Endodermal cell (in vitro differentiated cells): ENCODE data around the gene MAP2K7. TPM values are rescaled to one million over a fixed set of nuclear protein-coding genes. Genes with fewer than 3 reads are reported as not detected.

Source experiments
- DNase-seq: peaks from one replicate; pipeline ENCODE4 v3.0.0-alpha.2; 2017
- H3K27ac ChIP-seq: 2 replicates; pipeline ENCODE4 v1.5.1; 2013; ENCODE audit warnings: mild to moderate bottlenecking, low read depth, low read length, moderate library complexity
- H3K27me3 ChIP-seq: 2 replicates; pipeline ENCODE4 v1.6.1; 2013; ENCODE audit warnings: mild to moderate bottlenecking, low read length, moderate library complexity; ENCODE audit not compliant: insufficient read depth, control insufficient read depth, poor library complexity, severe bottlenecking
- H3K36me3 ChIP-seq: 2 replicates; pipeline ENCODE4 v1.7.0; 2013; ENCODE audit warnings: mild to moderate bottlenecking, low read length, moderate library complexity; ENCODE audit not compliant: control insufficient read depth, insufficient read depth
- H3K4me1 ChIP-seq: one replicate; pipeline ENCODE4 v1.7.0; 2013; ENCODE audit warnings: low read length; ENCODE audit not compliant: control insufficient read depth, insufficient read depth
- H3K4me3 ChIP-seq: 2 replicates; pipeline ENCODE4 v1.5.1; 2013; ENCODE audit warnings: mild to moderate bottlenecking, low read length, moderate library complexity
- H3K9ac ChIP-seq: 2 replicates; pipeline ENCODE4 v1.6.1; 2013; ENCODE audit warnings: mild to moderate bottlenecking, low read length, moderate library complexity; ENCODE audit not compliant: poor library complexity, severe bottlenecking; ENCODE audit errors: extremely low read depth
- H3K9me3 ChIP-seq: 2 replicates; pipeline ENCODE4 v1.6.1; 2013; ENCODE audit warnings: mild to moderate bottlenecking, low read length, moderate library complexity; ENCODE audit not compliant: control insufficient read depth
- H3K27ac Mint-ChIP-seq: 2 replicates; pipeline ENCODE4 v1.8.0; 2020; ENCODE audit warnings: mixed read lengths
- H3K27me3 Mint-ChIP-seq: 2 replicates; pipeline ENCODE4 v1.8.0; 2021; ENCODE audit warnings: mild to moderate bottlenecking, mixed read lengths; ENCODE audit not compliant: insufficient read depth
- H3K36me3 Mint-ChIP-seq: 2 replicates; pipeline ENCODE4 v1.8.0; 2020; ENCODE audit warnings: low read depth, mixed read lengths
- H3K4me1 Mint-ChIP-seq: 2 replicates; pipeline ENCODE4 v1.8.0; 2020; ENCODE audit warnings: mixed read lengths
- H3K4me3 Mint-ChIP-seq: 2 replicates; pipeline ENCODE4 v1.8.0; 2020; ENCODE audit warnings: mild to moderate bottlenecking, moderate library complexity, mixed read lengths
- H3K9me3 Mint-ChIP-seq: 2 replicates; pipeline ENCODE4 v1.8.0; 2020; ENCODE audit warnings: mild to moderate bottlenecking, mixed read lengths
- CTCF ChIP-seq: fragments of 200-600 bp; sonication (generic); conservative IDR thresholded peaks from 2 replicates; pipeline ENCODE4 v1.5.0; 2021; ENCODE audit warnings: antibody characterized with exemption, mild to moderate bottlenecking
- WGBS, 2 experiments: methylation state at CpG; one replicate each; pipeline versions ENCODE4 v1.1.5 to v1.1.7; 2013; ENCODE audit warnings: missing lambda C conversion rate in 2 of 2, mixed read lengths in 1 of 2; ENCODE audit not compliant: insufficient coverage in 1 of 2, insufficient read length in 1 of 2; 5-methylcytosine and 5-hydroxymethylcytosine counted together
- total RNA-seq, 2 donors: library from RNA; stranded (reverse); fragmentation: NEBNext Ultra II Directional in 1 of 2; extraction: Animal tissue kit (Norgen Biotek cat#: 25700) in 1 of 2; gene quantifications; 2 replicates in 1 of 2; 3 replicates in 1 of 2; pipeline ENCODE4 v1.2.1, GENCODE V29; 2021

Gene MAP2K7
- total RNA-seq, 2 donors from 2014 or later: 33.4 to 40.0 TPM

GRCh38 chr19:7934766-7935165, 31.1 kb downstream of the MAP2K7 start:
- Mint-ChIP-seq H3K4me1 (no peaks in the 10 kb centered on the region), H3K27me3 (no peaks in the 10 kb centered on the region), H3K27ac (peak overlapping the region; percentile 48), H3K4me3 (no peak overlapping the region), H3K9me3 (no peaks in the 10 kb centered on the region), H3K36me3 (peaks cover 35% of the 10 kb centered on the region)
- Histone ChIP-seq H3K27me3 (no peaks in the 10 kb centered on the region), H3K9ac (no peak overlapping the region), H3K4me3 (no peak overlapping the region), H3K36me3 (peaks cover 70% of the 10 kb centered on the region), H3K27ac (no peak overlapping the region), H3K9me3 (no peaks in the 10 kb centered on the region), H3K4me1 (no peaks in the 10 kb centered on the region)
- no peak for DNase-seq
- no peak for TF ChIP-seq CTCF
- WGBS, 2 experiments: 94 to 96% methylated on average over 15 to 21 of the region's 21 CpGs

- no peaks in the 10 kb centered on the region for H3K27me3 Mint-ChIP-seq
- no peaks in the 10 kb centered on the region for H3K9me3 Mint-ChIP-seq
- no peak overlapping the region for H3K4me3 Mint-ChIP-seq
- peaks cover 20% of the 10 kb centered on the region for H3K36me3 Mint-ChIP-seq
- Histone ChIP-seq H3K9me3 (no peaks in the 10 kb centered on the region), H3K9ac (no peak overlapping the region), H3K36me3 (peaks cover 32% of the 10 kb centered on the region), H3K27ac (no peak overlapping the region), H3K4me1 (no peaks in the 10 kb centered on the region), H3K27me3 (no peaks in the 10 kb centered on the region), H3K4me3 (no peak overlapping the region)
- DNase-seq: no peak
- peaks cover 3% of the 10 kb centered on the region for H3K4me1 Mint-ChIP-seq
- WGBS, 2 experiments: 91 to 96% methylated on average over 3 to 13 of the region's 13 CpGs
- TF ChIP-seq CTCF: no peak
- no peak overlapping the region for H3K27ac Mint-ChIP-seq
Measured at GRCh38 chr19:7940841-7941240, 37.2 kb downstream of the MAP2K7 start.

- H3K4me3 Mint-ChIP-seq: peak overlapping the region; percentile 91
- peak overlapping the region; percentile 98 for H3K9ac ChIP-seq
- no peaks in the 10 kb centered on the region for H3K9me3 ChIP-seq
- H3K4me3 ChIP-seq: peak overlapping the region; percentile 86
- peaks cover 20% of the 10 kb centered on the region for H3K36me3 Mint-ChIP-seq
- 96% methylated on average over 17 to 19 of the region's 19 CpGs for WGBS, 2 experiments
- no peak for DNase-seq
- no peaks in the 10 kb centered on the region for H3K27me3 ChIP-seq
- no peaks in the 10 kb centered on the region for H3K9me3 Mint-ChIP-seq
- H3K27ac ChIP-seq: no peak overlapping the region
- H3K36me3 ChIP-seq: peaks cover 24% of the 10 kb centered on the region
- no peaks in the 10 kb centered on the region for H3K4me1 ChIP-seq
- TF ChIP-seq CTCF: no peak
- peaks cover 3% of the 10 kb centered on the region for H3K4me1 Mint-ChIP-seq
- no peaks in the 10 kb centered on the region for H3K27me3 Mint-ChIP-seq
- peak overlapping the region; percentile 99 for H3K27ac Mint-ChIP-seq
Measured at GRCh38 chr19:7941895-7942596, 38.4 kb downstream of the MAP2K7 start.
